Caki2 (cell line): Measurements from ENCODE around the gene ATG4B. TPM values are rescaled to one million over a fixed set of nuclear protein-coding genes. Genes with fewer than 3 reads are reported as not detected.

Experiments used
- DNase-seq: peaks from one replicate; pipeline ENCODE4 v3.0.0-alpha.2; 2015; ENCODE audit warnings: low read depth
- in situ Hi-C: cut with HindIII; loops from 2 replicates; pipeline ENCODE4 v1.10.0; 2016; ENCODE audit warnings: low sequenced_read_pairs, low pct_unique_long_range_greater_than_20kb, mixed read lengths
- total RNA-seq: library from RNA; depleted of rRNA; stranded (reverse); fragments of >200 nt; shearing (Covaris generic); gene quantifications from 2 replicates; pipeline ENCODE4 v1.2.3, GENCODE V29; 2014; ENCODE audit warnings: low replicate concordance

The ATG4B gene
- total RNA-seq, 1 experiment from 2014 or later = 68.3 TPM

- in situ Hi-C loops = no loop called here
- DNase-seq = no peak
Observed at GRCh38 chr2:241611062-241611461, 26.4 kb upstream of the ATG4B start.

- in situ Hi-C loops = no loop called here
Observed at GRCh38 chr2:241612156-241613016, 25.1 kb upstream of the ATG4B start.

GRCh38 chr2:241613017-241613780 is 24.3 kb upstream of the ATG4B start:
- in situ Hi-C loops = no loop called here

More at GRCh38 chr2:241612156-241613016, 25.1 kb upstream of the ATG4B start:
- DNase-seq = no peak

GRCh38 chr2:241615041-241615440 is 22.5 kb upstream of the ATG4B start:
- no peak for DNase-seq
- in situ Hi-C loops = no loop called here

More at GRCh38 chr2:241613017-241613780, 24.3 kb upstream of the ATG4B start:
- DNase-seq = no peak

GRCh38 chr2:241615522-241616052 is 21.9 kb upstream of the ATG4B start:
- DNase-seq = no peak
- in situ Hi-C loops = no loop called here

DNA sequence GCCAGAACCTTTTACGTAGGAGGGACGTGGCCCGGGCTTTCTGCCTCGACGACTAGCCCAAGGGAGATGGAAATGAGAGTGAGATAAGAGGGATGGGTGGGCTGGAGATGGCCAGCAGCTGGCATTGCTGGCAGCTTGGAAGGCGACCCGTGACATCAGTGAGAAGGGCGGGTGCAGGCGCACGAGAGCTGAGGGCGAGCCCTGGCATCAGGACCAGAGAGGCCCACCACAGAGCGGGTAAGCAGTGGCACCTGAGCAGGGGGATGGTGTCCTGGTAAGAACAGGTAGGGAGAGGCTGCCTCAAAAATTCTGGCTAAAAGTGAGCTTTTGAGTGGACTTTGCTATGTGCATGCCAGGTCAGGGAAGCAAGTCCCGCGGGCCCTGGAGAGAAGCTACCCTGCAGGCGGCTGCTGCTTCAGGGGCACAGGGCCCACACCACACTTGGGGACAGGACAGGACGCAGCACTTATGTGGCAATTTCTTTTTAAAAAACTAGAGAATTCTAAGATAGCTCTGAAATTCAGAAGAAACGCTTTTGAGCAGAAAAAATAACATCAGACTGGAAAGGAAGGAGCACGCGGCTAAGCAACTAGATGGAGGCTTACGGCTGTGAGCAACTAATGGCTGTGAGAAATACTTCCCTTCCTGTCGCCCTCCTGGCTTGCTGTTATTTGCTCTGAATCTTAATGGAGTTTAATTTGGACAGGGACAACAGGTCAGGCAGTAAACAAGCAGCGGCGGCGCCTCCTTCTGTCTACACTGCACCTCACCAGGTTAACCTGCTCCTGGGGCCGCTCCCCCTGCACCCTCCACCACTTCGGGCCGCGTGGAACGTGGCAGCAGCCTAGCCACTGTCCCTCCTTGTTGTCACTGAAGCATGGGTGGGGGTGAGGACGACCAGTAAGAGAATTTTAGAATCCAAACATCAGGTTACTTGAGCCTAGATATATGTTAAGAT is 21.0 kb upstream of the ATG4B start:
- in situ Hi-C loops = no loop called here
- no peak for DNase-seq

- in situ Hi-C loops = no loop called here
- no peak for DNase-seq
Observed at GRCh38 chr2:241617431-241618154, 19.9 kb upstream of the ATG4B start.

DNA sequence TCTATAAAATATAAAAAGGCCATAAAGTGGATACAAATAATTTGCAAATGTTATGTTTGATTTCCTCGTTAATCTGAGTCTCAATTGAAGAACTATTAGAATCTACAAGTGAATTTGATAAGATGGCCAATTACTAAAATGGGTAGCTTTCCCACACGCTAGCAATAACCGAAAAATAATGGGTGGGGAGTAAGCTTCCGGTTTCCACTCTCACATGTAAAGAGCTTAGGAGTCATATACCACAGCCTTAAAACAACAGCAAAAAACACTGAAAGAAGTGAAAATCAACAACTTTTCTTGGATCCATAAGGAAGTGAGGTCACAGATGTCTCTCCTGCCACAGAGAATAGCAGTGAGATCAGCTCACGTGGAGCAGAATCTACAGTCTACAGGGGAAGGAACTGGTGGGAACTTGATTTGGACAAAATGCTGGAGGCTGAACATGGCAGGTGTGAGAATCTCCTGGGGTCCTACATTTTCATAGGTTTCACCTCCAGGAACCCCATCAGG is 19.1 kb upstream of the ATG4B start:
- in situ Hi-C loops = no loop called here
- DNase-seq = no peak

GRCh38 chr2:241618829-241619228 is 18.7 kb upstream of the ATG4B start:
- no peak for DNase-seq
- in situ Hi-C loops = no loop called here

GRCh38 chr2:241619597-241620418 is 17.7 kb upstream of the ATG4B start:
- in situ Hi-C loops = no loop called here
- DNase-seq = no peak

GRCh38 chr2:241620419-241620769 is 17.1 kb upstream of the ATG4B start:
- in situ Hi-C loops = no loop called here
- DNase-seq = peak; percentile 45

DNA sequence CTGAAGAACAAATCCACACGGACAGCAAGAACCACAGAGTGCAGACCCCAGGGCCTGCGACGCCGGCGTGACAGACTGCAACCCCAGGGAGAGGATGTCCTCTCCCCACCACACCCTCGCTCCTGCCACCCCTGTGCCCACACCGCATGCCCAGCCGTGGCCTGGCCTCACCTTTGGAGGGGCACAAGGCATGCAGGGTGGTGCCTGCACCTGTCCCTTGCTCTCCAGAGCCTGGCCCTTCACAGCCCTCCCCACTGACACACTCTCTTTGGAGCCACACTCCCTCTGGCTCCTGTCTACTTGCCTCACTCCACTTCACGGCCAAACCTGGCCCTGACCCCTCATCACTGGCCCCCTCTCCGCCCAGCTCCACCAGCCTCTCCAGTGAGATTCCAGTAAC is 9.8 kb upstream of the ATG4B start:
- in situ Hi-C loops = no loop called here

GRCh38 chr2:241629762-241630435 is 7.6 kb upstream of the ATG4B start:
- no peak for DNase-seq
- in situ Hi-C loops = no loop called here

More for the DNA sequence above, 9.8 kb upstream of the ATG4B start:
- DNase-seq = no peak

GRCh38 chr2:241632478-241633325 is 4.8 kb upstream of the ATG4B start:
- in situ Hi-C loops = no loop called here
- DNase-seq = no peak

DNA sequence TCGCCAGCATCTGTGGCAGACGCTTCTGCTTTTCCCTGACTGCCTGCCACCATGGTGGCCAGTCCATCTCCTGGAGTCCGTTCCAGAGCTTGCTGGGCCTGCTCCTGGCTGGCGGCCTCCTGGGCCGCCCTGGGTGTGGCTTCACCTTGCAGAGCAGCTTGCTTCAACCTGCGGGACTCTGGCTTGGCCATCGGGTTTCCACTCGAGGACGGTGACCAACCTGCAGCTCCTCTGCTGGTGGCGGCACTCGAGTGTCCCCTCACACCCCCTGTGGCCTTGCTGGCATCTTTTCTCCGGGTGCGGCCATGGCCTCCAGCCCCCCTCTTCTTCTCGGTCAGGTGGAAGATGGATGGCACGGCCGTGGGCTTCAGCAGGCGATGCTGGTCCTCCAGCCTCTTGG is 3.9 kb upstream of the ATG4B start:
- in situ Hi-C loops = no loop called here

More for the DNA sequence above, 3.9 kb upstream of the ATG4B start:
- no peak for DNase-seq
